ENCODE measurements around the gene NKPD1. TPM values are rescaled to one million over a fixed set of nuclear protein-coding genes. Genes with fewer than 3 reads are reported as not detected.

Gene NKPD1
- total RNA-seq, 1 donor from 2014 or later = 0.11 TPM

DNA sequence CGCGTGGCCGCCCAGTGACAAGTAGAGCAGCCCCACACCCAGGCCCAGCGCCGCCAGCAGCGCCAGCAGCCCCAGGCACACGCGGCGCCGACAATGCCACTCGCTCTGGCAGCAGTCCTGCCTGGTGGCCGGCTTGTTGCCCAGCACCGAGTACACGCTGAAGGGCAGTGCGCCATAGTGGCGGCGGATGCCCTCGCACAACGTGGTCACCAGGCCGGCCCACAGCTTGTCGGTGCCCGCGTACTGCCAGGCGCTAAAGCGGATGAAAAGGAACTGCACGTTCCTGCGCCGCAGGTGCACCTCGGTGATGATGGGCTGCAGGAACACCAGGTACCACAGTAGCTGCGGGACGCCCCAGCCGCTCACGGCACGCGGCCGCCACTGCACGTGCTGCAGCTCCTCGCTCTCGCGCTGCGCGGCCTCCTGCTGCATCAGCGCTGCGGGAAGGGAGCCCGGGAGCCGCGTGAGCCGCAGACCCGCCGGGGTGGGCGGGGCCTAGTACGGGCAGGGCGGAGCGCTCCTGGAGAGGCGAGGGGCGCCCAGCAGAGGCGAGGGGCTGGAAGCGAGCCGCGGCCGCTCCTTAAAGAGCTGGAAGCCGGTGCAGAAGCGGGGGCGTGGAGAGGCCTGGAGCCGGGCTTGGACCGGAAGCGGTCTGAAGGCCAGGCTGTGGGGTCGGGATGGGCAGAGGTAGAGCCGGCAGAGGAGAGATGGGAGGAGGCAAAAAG lies 7.3 kb downstream of the NKPD1 start:
- ATAC-seq (ENCODE audit: low read depth) = peak; percentile 29
- POLR2A ChIA-PET = interaction anchor here (1.1 to 2.5 kb wide), 4 partner anchors 11 to 152 kb away, joined by 3 to 18 read pairs (median 5); partner anchors contain the start of genes BLOC1S3, RELB and TRAPPC6A
- DNase-seq = peak; percentile 31
- intact Hi-C loops (cut with micrococcal nuclease) = no loop called here
- H3K4me1 Mint-ChIP-seq = peaks cover 15% of the 10 kb centered on the region
- H3K27ac Mint-ChIP-seq = no peak overlapping the region
- CTCF ChIA-PET = interaction anchor here (1.3 to 2.9 kb wide), 2 partner anchors 28 to 62 kb away, joined by 4 to 8 read pairs; no protein-coding TSS in a partner anchor
- H3K4me3 Mint-ChIP-seq = peak overlapping the region; percentile 79
- H3K9me3 Mint-ChIP-seq = no peaks in the 10 kb centered on the region
- TF ChIP-seq CTCF (IDR thresholded peaks at IDR 0.05) = no peak
- peaks cover 40% of the 10 kb centered on the region for H3K27me3 Mint-ChIP-seq
- no peaks in the 10 kb centered on the region for H3K36me3 Mint-ChIP-seq (ENCODE audit: low read depth)

DNA sequence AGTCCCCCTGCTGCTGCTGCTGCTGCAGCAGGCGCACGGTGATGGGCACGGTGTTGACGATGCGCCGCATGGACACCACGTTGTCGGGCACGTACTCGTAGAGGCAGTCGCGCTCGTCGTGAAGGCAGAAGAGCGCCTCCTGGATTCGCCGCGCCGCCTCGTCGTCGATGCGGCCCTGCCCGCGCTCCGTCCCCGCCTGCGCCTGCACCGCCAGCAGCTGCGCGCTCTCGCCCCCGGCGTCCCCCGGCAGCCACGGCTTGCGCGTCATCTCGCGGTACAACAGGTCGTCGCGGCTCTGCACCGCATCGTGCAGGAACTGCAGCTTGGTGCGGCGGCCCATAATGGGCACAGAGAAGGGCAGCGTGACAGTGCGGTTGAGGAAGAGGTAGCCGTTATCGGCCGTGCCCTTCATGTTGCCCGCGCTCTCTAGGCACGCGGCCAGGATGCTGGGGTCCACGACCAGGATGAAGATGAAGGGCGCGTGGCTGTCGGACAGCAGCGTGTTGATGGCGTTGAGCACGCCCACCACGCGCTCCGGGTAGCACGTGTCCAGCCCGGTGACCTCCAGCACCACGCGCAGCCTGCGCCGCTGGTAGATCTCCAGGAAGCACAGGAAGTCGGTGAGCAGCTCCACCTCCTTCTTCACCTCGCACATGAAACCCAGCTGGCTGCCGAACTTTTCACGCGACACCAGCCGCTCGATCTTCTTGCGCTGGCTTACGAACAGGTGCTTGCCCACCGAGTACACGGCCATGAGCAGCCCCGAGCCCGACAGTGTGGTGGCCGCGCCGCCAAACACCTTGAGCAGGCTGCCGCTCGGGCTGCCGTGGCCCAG lies 8.1 kb downstream of the NKPD1 start:
- ChIA-PET CTCF (interaction anchor here (1.1 to 2.9 kb wide), 3 partner anchors 9 to 61 kb away, joined by 3 to 8 read pairs (median 4); no protein-coding TSS in a partner anchor), POLR2A (interaction anchor here (0.5 to 2.5 kb wide), 7 partner anchors 12 to 151 kb away, joined by 3 to 18 read pairs (median 5); partner anchors contain the start of genes BLOC1S3, RELB and TRAPPC6A)
- peaks cover 33% of the 10 kb centered on the region for H3K27me3 Mint-ChIP-seq
- TF ChIP-seq CTCF (IDR thresholded peaks at IDR 0.05) = no peak
- intact Hi-C loops (cut with micrococcal nuclease) = no loop called here
- no peaks in the 10 kb centered on the region for H3K9me3 Mint-ChIP-seq
- H3K4me1 Mint-ChIP-seq = peaks cover 15% of the 10 kb centered on the region
- H3K4me3 Mint-ChIP-seq = peak overlapping the region; percentile 79
- H3K36me3 Mint-ChIP-seq (ENCODE audit: low read depth) = no peaks in the 10 kb centered on the region
- DNase-seq (peak; percentile 36), ATAC-seq (ENCODE audit: low read depth) (peak; percentile 58)
- peak overlapping the region; percentile 12 for H3K27ac Mint-ChIP-seq

DNA sequence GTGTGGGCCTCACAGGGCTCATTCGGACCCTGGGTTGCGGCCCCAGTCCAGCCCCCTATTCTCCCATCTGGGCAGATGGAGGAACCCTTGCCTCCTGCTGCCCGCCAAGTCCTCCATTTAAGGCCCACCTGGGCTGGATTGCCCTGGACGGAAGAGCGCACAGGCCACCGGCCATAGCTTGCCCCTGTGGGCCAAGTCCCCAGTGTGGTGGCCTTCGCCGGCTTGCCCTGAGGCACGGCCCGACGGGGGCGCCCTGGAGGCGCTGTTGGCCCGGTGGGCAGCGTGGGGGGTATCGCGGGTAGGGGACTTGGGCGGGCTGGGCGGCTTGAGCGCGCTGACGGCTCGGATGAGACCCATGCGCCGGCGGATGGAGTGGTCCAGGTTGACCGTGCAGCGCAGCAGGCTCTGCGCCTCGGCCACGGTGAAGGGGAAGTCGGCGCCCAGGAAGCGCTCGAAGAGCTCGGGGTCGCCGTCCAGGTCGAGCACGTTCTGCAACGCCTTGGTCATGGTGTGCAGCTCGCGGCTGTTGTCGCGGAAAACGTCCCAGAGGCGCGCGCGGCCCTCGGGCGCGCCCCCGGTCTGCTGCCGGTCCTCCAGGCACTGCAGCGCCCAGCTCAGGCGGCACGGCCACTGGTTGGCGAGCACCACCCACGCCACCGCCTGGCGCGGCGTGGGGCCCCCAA lies 8.8 kb downstream of the NKPD1 start:
- ChIA-PET POLR2A (interaction anchor here (0.5 to 1.3 kb wide), 3 partner anchors 15 to 77 kb away, joined by 3 to 6 read pairs (median 4); no protein-coding TSS in a partner anchor), CTCF (interaction anchor here (1.1 to 2.9 kb wide), 3 partner anchors 8 to 60 kb away, joined by 3 to 8 read pairs (median 4); no protein-coding TSS in a partner anchor)
- Mint-ChIP-seq H3K4me1 (peaks cover 15% of the 10 kb centered on the region), H3K27me3 (peaks cover 28% of the 10 kb centered on the region), H3K36me3 (ENCODE audit: low read depth) (no peaks in the 10 kb centered on the region), H3K9me3 (no peaks in the 10 kb centered on the region), H3K27ac (no peak overlapping the region), H3K4me3 (peak overlapping the region; percentile 79)
- ATAC-seq (ENCODE audit: low read depth) (no peak), DNase-seq (no peak)
- intact Hi-C loops (cut with micrococcal nuclease) = no loop called here
- no peak for TF ChIP-seq CTCF (IDR thresholded peaks at IDR 0.05)

GRCh38 chr19:45151320-45151719 lies 9.5 kb downstream of the NKPD1 start:
- DNase-seq = no peak
- ChIA-PET POLR2A (no interaction called here), CTCF (no interaction called here)

More at GRCh38 chr19:45151320-45151719, 9.5 kb downstream of the NKPD1 start:
- no peaks in the 10 kb centered on the region for H3K9me3 Mint-ChIP-seq
- no peaks in the 10 kb centered on the region for H3K36me3 Mint-ChIP-seq (ENCODE audit: low read depth)
- peak overlapping the region; percentile 38 for H3K4me3 Mint-ChIP-seq
- no peak for ATAC-seq (ENCODE audit: low read depth)
- H3K27me3 Mint-ChIP-seq = peaks cover 24% of the 10 kb centered on the region
- H3K4me1 Mint-ChIP-seq = peaks cover 15% of the 10 kb centered on the region
- intact Hi-C loops (cut with micrococcal nuclease) = no loop called here
- no peak overlapping the region for H3K27ac Mint-ChIP-seq
- TF ChIP-seq CTCF (IDR thresholded peaks at IDR 0.05) = no peak
